GM12873 (cell line): ENCODE results near the gene ANKIB1.

Experiments
- TF ChIP-seq, protein P1 (sequence below): IDR thresholded peaks from 2 replicates; pipeline ENCODE4 v1.5.1; 2012; ENCODE audit warnings: low read depth, mild to moderate bottlenecking, moderate library complexity, low read length, control low read depth; ENCODE audit not compliant: insufficient read depth; ENCODE audit errors: missing control alignments

The ANKIB1 gene

DNA sequence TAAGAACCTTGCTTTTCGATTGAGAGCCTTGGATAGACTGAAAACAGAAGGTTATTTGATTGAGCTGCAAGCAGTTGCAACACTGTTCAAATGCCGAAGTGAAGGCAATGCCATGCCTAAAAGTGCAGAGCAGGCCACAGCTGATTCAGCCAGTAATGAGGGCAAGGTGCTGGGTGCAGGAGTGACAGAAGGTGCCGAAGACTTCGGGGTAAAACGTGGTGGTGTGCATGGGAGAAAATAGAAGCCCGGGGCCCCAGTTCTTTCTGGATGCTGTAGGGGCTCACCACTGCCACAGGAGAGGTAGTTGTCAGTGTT lies 157.9 kb downstream of the ANKIB1 start:
- TF ChIP-seq, protein P1, sequence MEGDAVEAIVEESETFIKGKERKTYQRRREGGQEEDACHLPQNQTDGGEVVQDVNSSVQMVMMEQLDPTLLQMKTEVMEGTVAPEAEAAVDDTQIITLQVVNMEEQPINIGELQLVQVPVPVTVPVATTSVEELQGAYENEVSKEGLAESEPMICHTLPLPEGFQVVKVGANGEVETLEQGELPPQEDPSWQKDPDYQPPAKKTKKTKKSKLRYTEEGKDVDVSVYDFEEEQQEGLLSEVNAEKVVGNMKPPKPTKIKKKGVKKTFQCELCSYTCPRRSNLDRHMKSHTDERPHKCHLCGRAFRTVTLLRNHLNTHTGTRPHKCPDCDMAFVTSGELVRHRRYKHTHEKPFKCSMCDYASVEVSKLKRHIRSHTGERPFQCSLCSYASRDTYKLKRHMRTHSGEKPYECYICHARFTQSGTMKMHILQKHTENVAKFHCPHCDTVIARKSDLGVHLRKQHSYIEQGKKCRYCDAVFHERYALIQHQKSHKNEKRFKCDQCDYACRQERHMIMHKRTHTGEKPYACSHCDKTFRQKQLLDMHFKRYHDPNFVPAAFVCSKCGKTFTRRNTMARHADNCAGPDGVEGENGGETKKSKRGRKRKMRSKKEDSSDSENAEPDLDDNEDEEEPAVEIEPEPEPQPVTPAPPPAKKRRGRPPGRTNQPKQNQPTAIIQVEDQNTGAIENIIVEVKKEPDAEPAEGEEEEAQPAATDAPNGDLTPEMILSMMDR = no peak

DNA sequence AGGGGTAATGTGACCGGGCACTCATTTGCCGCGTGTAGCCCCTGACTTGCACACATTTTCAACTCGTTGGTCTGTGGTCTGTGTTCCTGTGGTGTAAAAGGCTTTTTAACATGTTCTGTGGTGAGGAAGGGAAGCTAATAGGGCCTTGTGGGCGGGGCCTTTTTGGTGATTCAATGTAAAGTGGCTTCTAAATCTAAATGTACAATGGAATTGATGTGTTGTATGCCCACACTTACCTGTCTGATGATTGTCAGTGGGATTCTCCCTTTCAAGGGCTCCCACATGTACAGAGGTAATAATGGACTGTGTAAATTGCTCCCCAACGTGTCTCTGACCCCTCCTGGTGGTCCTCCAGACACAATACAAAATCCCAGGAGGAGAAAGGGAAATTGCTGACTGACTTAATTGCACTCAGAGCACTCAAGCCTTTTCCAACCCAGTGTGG lies 158.4 kb downstream of the ANKIB1 start:
- TF ChIP-seq, protein P1 = no peak

DNA sequence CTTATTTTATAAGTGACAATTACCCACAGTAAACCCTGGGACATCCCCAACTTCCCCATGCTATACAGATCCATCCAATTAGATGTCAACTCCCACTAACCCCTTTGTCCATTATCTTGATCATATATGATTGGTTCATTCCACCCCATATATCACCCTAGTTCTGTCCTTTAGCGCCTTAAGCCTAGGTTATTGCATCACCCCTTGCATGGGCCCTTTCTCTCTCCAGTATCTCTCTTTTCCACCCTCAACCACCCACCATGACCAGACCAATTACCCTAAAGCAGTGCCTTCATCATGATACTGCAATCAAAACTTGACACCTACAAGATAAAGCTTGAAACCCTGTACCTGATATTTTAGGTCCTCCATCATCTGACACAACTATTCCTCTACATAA lies 163.6 kb downstream of the ANKIB1 start:
- TF ChIP-seq, protein P1 = no peak

DNA sequence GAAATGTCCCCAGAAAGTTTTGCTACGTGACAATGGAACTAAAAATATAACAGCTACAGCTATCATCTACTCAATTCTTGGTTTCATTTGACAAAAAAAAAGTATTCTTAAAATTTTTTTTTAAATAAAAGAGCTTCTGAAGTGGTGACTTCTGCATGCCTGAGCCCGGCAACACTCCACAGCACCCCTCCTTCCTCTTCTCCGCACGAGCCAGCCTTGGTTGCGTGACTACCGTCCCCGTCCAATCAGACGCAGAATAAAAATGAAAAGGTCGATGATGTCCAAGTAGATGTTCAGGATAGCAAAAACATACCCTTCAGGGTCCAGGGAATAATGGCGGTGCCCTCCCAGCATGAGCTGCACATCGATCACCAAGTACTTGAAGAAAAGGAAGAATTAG lies 167.0 kb downstream of the ANKIB1 start:
- TF ChIP-seq, protein P1 = no peak

DNA sequence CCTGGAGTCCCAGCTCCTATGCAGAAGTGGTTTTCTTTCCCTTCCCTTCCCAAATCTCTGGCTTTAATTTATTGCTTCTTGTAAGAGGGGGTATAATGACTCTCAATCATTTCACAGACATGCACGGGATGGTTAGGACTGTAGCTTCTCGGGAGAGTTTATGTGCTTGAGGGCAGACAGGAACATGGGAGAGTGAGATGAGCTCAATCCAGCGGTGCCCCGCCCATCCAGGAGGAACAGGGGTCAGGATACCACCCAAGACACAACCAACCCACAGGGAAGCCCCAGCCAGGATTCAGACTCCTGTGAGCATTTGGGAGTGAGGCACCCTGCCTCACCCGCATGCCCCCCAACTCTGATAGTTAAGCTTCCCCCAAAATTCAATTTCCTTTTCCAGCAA lies 167.8 kb downstream of the ANKIB1 start:
- TF ChIP-seq, protein P1 = no peak

DNA sequence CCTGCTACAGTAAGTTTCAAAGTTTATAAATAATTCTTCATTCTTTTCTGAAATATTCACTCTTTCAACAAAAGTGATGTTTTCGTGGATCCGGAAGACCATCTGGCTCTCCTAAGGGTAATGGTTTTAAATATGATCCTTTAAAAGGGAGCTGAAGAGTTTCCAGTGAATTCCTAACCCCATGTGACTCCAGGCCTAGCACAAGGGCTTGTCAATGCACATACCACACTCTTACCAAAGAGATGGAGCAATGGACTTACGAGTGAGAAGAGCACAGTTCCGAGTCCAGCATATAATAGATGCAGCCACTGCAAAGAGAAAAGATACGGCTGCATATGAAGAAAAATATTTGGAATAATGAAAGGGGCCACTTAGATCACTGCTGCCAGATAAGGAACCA lies 169.5 kb downstream of the ANKIB1 start:
- TF ChIP-seq, protein P1 = no peak

DNA sequence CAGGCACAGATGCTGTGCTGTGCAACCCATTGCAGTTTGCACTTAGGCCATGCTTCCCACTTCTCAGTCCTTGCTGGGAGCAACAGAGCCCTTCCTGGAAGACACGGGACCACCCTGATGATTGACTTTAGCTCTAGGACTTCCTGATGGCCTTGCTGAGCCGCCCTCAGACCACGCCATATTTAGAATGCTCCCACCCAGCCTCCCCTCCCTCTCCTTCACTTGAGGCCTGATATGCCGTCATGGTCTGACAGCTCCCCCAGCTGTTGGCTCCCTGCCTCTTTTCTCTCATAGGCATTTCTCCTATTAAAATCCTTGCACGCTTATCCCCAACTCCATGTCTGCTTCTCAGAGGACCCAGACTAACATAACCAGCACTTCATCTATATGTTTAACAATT lies 172.1 kb downstream of the ANKIB1 start:
- TF ChIP-seq, protein P1 = no peak
